ENCODE data around the gene RBMS1.

The RBMS1 gene

DNA sequence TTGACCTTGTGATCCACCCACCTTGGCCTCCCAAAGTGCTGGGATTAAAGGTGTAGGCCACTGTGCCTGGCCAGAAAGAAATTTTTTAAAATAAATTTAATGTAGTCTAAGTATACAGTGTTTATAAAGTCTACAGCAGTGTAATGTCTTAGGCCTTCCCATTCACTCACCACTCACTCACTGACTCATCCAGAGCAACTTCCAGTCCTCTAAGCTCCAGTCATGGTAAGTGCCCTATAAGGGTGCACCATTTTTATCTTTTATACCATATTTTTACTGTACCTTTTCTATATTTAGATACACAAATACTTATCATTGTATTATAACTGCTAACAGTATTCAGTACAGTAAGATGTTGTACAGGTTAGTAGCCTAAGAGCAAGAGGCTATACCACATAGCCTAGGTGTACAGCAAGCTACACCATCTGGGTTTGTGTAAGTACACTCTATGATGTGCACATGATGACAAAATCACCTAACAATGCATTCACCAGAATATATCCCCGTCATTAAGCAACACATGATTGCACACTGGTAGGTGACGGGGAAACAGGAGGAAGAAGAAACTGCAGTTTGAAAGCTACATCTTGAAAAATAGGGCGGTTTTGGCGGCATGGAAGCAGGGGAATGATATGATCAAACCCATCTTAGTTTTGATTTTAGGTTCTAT, 188.4 kb downstream of the RBMS1 start:
- DNase-seq (ENCODE audit: low read depth in 2 of 2) = no peak

- no peak for DNase-seq (ENCODE audit: low read depth in 2 of 2)
Observed at GRCh38 chr2:160303527-160303926, 190.1 kb downstream of the RBMS1 start.

DNA sequence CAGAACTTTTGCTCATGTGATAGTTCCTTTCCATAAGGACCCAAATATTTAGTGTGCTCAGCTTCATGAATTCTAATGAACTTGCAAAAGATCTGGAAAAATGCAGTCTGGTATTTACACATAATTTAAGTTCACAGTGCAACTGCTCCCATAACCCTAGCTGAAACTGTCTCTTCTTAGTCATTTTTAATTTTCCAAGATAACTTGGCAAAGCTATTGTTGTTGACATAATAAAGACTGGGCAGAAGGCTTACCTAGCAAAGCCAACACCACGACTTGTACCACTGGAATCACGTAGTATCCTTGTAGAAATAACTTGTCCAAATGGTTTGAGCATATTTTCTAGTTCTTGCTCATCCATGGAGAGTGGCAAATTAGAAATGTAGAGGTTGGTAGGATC, 190.5 kb downstream of the RBMS1 start:
- DNase-seq (ENCODE audit: low read depth in 2 of 2) = no peak

GRCh38 chr2:160301420-160301819, 192.2 kb downstream of the RBMS1 start:
- DNase-seq (ENCODE audit: low read depth in 2 of 2) = no peak

DNA sequence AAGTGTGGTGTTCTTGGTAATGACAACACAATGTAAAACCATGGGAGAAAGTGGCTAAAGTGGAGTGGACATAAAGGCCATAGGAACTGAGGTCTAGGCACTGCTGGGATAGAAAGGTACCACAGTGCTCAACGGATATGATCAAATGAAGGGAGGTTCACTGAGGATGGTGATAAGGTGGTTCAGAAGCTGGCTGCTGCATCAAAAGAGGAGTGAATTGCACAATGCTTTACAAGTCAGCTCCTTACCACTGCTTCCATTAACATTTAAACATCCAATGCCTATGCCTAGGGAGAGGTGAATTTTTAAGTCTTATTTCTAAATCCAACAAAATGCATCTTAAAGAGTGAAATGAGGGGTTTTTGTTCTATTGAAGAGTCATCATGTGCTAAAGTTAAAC, 193.4 kb downstream of the RBMS1 start:
- DNase-seq (ENCODE audit: low read depth in 2 of 2) = no peak

- DNase-seq (ENCODE audit: low read depth in 2 of 2) = no peak
Observed at GRCh38 chr2:160299540-160299939, 194.1 kb downstream of the RBMS1 start.

GRCh38 chr2:160298960-160299359, 194.6 kb downstream of the RBMS1 start:
- DNase-seq (ENCODE audit: low read depth in 2 of 2) = no peak

GRCh38 chr2:160295519-160296207, 197.9 kb downstream of the RBMS1 start:
- no peak for DNase-seq (ENCODE audit: low read depth in 2 of 2)

DNA sequence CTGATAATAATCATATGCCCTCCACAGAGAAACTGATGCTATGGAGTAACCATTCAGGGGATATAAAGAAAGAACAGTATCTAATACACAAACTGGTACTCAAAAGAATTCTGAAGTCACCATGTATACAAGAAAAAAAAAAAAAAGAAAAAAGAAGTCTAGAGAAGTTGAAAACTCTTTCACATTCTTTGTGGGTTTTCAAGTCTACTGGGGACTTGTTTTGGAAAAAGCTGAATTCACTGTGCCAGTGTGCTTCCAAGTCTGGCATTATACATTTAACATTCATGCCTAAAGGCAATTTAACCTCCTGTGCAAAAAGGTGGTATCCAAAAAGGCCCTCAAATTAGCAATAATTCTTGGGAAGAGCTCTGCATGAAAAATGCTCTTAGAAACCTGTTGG, 198.7 kb downstream of the RBMS1 start:
- no peak for DNase-seq (ENCODE audit: low read depth in 2 of 2)

- DNase-seq (ENCODE audit: low read depth in 2 of 2) = no peak
Observed at GRCh38 chr2:160294339-160294803, 199.2 kb downstream of the RBMS1 start.

DNA sequence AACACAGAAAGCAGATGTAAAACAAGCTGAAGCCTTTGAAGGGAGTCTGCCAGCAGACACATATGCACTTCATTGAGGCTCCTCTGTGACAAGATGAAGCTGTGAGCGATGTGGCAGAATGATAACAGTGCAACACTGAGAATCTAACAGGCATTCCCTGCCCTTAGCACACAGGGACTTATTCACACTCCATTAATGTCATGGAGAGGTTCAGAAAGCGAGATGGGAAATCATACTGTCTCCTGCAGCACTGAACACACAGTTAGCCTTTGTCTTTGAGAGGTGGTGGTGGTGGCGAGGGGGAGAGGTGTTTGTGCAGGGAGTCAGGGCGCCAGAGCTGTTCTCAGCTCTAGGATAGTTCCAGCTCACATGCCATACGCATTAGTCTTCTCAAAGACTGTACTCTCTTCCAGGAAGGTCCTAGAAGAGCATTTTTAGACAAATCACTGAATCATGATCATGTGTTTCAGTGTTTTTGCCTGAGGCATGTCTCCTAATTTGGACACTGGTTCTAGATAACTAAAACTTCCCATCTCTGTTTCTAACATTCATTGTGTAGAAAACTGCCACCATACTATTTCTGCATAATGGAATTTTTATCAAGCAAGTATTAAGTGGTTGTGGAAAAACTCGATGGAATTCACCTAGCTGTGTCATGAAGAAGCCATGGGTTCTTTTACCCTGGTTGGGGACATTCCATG, 200.1 kb downstream of the RBMS1 start:
- DNase-seq (ENCODE audit: low read depth in 2 of 2) = no peak

- DNase-seq (ENCODE audit: low read depth in 2 of 2) = no peak
Observed at GRCh38 chr2:160292225-160292624, 201.4 kb downstream of the RBMS1 start.

GRCh38 chr2:160291382-160291781, 202.2 kb downstream of the RBMS1 start:
- DNase-seq (ENCODE audit: low read depth in 2 of 2) = no peak

GRCh38 chr2:160290598-160290997, 203.0 kb downstream of the RBMS1 start:
- no peak for DNase-seq (ENCODE audit: low read depth in 2 of 2)

- DNase-seq (ENCODE audit: low read depth in 2 of 2) = no peak
Observed at GRCh38 chr2:160289831-160290230, 203.8 kb downstream of the RBMS1 start.

DNA sequence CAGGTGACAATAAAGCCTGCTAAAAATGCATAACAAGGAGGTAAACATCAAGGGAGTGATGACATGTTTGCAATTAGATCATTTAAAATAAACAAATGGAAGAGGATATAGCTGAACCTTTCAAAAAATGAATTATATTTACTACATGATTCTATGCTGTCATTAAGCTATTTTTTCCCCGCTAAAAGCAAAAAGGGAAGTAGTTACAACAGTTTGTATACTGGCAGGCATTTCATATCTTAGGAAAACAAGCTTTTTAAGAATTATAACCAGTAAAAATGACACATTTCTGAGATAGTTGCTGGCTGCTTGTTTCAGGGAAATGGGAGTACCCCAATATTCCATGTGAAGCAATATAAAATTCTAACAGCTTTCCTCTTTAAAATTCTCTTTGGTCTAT, 204.5 kb downstream of the RBMS1 start:
- no peak for DNase-seq (ENCODE audit: low read depth in 2 of 2)

- no peak for DNase-seq (ENCODE audit: low read depth in 2 of 2)
Observed at GRCh38 chr2:160288324-160288723, 205.3 kb downstream of the RBMS1 start.

GRCh38 chr2:160287476-160287875, 206.1 kb downstream of the RBMS1 start:
- DNase-seq (ENCODE audit: low read depth in 2 of 2) = no peak

DNA sequence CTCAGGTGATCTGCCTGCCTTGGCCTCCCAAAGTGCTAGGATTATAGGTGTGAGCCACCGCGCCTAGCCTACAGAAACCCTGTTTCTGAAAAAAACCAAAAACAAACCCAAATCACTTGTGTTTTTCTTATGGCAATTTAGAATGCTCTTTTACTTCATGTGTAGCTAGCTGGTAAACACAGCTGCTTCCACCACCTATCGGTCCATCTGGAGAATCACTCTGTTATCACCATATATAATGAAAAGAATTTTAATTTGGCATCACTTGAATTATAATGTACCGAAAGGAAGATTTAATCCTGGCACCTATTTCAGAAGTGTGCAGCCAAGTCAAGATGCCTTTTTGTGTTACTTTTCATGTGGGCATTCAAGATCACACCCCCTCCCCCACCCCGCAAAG, 207.1 kb downstream of the RBMS1 start:
- DNase-seq (ENCODE audit: low read depth in 2 of 2) = no peak

GRCh38 chr2:160283675-160284074, 209.9 kb downstream of the RBMS1 start:
- no peak for DNase-seq (ENCODE audit: low read depth in 2 of 2)

DNA sequence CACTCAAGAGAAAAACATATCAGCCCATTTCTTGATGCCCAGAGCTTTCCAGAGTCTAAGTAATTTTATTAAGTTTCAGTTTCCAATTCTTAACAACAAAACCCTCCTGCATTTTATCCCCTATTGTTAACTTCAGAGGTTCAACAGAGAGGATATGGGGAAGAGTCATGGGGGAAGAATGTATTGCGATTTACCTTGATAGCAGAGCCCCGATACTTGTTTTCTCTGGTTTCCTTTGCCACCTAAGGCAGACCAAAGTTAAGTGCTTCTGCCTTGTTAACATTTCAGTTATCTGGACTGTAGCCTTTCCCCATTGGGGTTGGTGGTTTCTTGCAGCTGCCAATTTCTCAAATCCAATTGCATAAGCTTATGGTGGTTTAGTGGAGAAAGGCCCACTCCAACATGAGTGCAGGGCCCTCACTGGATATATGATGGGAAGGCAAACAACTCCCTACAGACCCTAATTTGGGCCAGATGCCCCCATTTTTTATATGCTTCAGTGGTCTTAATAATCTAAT, 211.5 kb downstream of the RBMS1 start:
- no peak for DNase-seq (ENCODE audit: low read depth in 2 of 2)

DNA sequence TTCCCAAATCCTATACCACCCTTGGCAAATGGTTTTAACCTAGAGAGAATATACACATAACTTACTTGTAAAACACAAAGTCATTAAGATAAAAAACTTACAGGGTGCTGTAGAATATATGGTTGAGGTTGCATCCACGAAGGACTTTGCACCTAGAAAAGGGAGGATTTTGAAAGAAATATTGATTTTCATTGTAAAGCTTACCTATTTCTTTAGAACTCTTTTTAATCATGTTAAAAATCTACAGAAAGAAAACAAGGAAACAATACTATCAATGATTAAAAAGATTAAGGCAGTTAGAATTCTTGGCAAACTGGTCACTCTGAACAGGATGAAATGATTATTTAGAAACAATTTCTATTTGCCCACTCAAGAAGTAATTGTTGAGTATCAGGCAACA, 212.4 kb downstream of the RBMS1 start:
- no peak for DNase-seq (ENCODE audit: low read depth in 2 of 2)
